A673 (cell line): ENCODE results near the gene LRRC36. TPM values are rescaled to one million over a fixed set of nuclear protein-coding genes. Genes with fewer than 3 reads are reported as not detected.

ENCODE experiments used
- BruUV-seq: library from RNA; stranded (reverse); fragments of 400-500 nt; replicated peaks from 2 replicates; lab custom pipeline; 2021; lab: Mats Ljungman, UMichigan
- CTCF ChIA-PET: fragments of 300-600 bp; sonication (Branson Sonifier 250); formaldehyde crosslinking; loops from one replicate; lab custom pipeline; 2022; ENCODE audit warnings: antibody characterized with exemption; lab: Charles Lee
- POLR2A ChIA-PET: fragments of 300-600 bp; sonication (Branson Sonifier 250); formaldehyde crosslinking; loops from one replicate; lab custom pipeline; 2022; ENCODE audit warnings: antibody characterized with exemption; ENCODE audit not compliant: low non-redundant PET; lab: Charles Lee
- DNase-seq: peaks from one replicate; pipeline ENCODE4 v3.0.0-alpha.2; 2015; ENCODE audit warnings: low spot score
- H3K27ac ChIP-seq: fragments of 200-600 bp; sonication (generic); 2 replicates; pipeline ENCODE4 v1.5.1; 2016; ENCODE audit warnings: mixed run types, low read depth, mild to moderate bottlenecking, mixed read lengths, antibody characterized with exemption, low read length; ENCODE audit not compliant: poor library complexity, severe bottlenecking
- H3K27me3 ChIP-seq: fragments of 200-600 bp; sonication (generic); replicated peaks from 2 replicates; pipeline ENCODE4 v1.6.1; 2017; ENCODE audit warnings: mixed run types, low read depth, mild to moderate bottlenecking, mixed read lengths, antibody characterized with exemption, low read length; ENCODE audit not compliant: insufficient read depth, poor library complexity
- H3K36me3 ChIP-seq: fragments of 200-600 bp; sonication (generic); 2 replicates; pipeline ENCODE4 v1.6.1; 2016; ENCODE audit warnings: mixed run types, mild to moderate bottlenecking, mixed read lengths, antibody characterized with exemption, low read length; ENCODE audit not compliant: insufficient read depth, poor library complexity, severe bottlenecking
- H3K4me1 ChIP-seq: fragments of 200-600 bp; sonication (generic); 2 replicates; pipeline ENCODE4 v1.6.1; 2017; ENCODE audit warnings: mixed run types, mild to moderate bottlenecking, mixed read lengths, antibody characterized with exemption, low read length; ENCODE audit not compliant: insufficient read depth, poor library complexity, severe bottlenecking
- H3K4me3 ChIP-seq: fragments of 200-600 bp; sonication (generic); 2 replicates; pipeline ENCODE4 v1.5.1; 2016; ENCODE audit warnings: low read depth, mixed run types, mild to moderate bottlenecking, mixed read lengths, low read length; ENCODE audit not compliant: poor library complexity, severe bottlenecking
- H3K9me3 ChIP-seq: fragments of 200-600 bp; sonication (generic); 2 replicates; pipeline ENCODE4 v1.6.1; 2016; ENCODE audit warnings: mixed run types, low read depth, mild to moderate bottlenecking, mixed read lengths, antibody characterized with exemption, low read length; ENCODE audit not compliant: poor library complexity, severe bottlenecking
- EZH2 ChIP-seq: fragments of 200-600 bp; sonication (generic); IDR thresholded peaks from 2 replicates; pipeline ENCODE4 v1.6.1; 2017; ENCODE audit warnings: borderline replicate concordance, low read depth, mild to moderate bottlenecking, mixed read lengths, antibody characterized with exemption, low read length; ENCODE audit not compliant: poor library complexity, severe bottlenecking
- intact Hi-C: fragments of 100-400 bp; cut with micrococcal nuclease; formaldehyde crosslinking; loops from one replicate; pipeline ENCODE4 v1.10.0; 2022; ENCODE audit not compliant: unreplicated experiment
- total RNA-seq: library from RNA; stranded (reverse); gene quantifications from 2 replicates; pipeline ENCODE4 v1.2.3, GENCODE V29; 2021
- TF ChIP-seq, protein P1 (sequence below): fragments of 300-800, 200-600 bp; sonication (generic); conservative IDR thresholded peaks from 2 replicates; pipeline ENCODE4 v1.5.1; 2017; ENCODE audit warnings: low read depth, mild to moderate bottlenecking, antibody characterized with exemption, low read length, moderate library complexity, mixed read lengths

Gene LRRC36
- total RNA-seq, 1 experiment from 2014 or later = not detected

GRCh38 chr16:67284699-67285646, 41.6 kb upstream of the LRRC36 start:
- DNase-seq = no peak

GRCh38 chr16:67286441-67287235, 40.0 kb upstream of the LRRC36 start:
- CTCF ChIA-PET = interaction anchor here (0.6 kb wide), 1 partner anchor 345 kb away, joined by 4 read pairs; no protein-coding TSS in a partner anchor
- Histone ChIP-seq H3K4me1 (no peaks in the 10 kb centered on the region), H3K9me3 (no peaks in the 10 kb centered on the region), H3K27ac (no peak overlapping the region), H3K27me3 (no peaks in the 10 kb centered on the region), H3K4me3 (no peak overlapping the region), H3K36me3 (no peaks in the 10 kb centered on the region)
- POLR2A ChIA-PET = no interaction called here
- TF ChIP-seq, protein P1, sequence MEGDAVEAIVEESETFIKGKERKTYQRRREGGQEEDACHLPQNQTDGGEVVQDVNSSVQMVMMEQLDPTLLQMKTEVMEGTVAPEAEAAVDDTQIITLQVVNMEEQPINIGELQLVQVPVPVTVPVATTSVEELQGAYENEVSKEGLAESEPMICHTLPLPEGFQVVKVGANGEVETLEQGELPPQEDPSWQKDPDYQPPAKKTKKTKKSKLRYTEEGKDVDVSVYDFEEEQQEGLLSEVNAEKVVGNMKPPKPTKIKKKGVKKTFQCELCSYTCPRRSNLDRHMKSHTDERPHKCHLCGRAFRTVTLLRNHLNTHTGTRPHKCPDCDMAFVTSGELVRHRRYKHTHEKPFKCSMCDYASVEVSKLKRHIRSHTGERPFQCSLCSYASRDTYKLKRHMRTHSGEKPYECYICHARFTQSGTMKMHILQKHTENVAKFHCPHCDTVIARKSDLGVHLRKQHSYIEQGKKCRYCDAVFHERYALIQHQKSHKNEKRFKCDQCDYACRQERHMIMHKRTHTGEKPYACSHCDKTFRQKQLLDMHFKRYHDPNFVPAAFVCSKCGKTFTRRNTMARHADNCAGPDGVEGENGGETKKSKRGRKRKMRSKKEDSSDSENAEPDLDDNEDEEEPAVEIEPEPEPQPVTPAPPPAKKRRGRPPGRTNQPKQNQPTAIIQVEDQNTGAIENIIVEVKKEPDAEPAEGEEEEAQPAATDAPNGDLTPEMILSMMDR = no peak
- TF ChIP-seq EZH2 = no peak
- no peak for DNase-seq
- intact Hi-C loops = no loop called here
- BruUV-seq = no TSS peak

More at GRCh38 chr16:67284699-67285646, 41.6 kb upstream of the LRRC36 start:
- CTCF ChIA-PET = interaction anchor here (0.6 kb wide), 1 partner anchor 295 kb away, joined by 6 read pairs; no protein-coding TSS in a partner anchor
- POLR2A ChIA-PET = no interaction called here
- intact Hi-C loops = no loop called here
- Histone ChIP-seq H3K4me1 (no peaks in the 10 kb centered on the region), H3K27ac (no peak overlapping the region), H3K36me3 (no peaks in the 10 kb centered on the region), H3K27me3 (no peaks in the 10 kb centered on the region), H3K4me3 (no peak overlapping the region), H3K9me3 (no peaks in the 10 kb centered on the region)
- TF ChIP-seq, protein P1 = no peak
- TF ChIP-seq EZH2 = no peak
- BruUV-seq = no TSS peak

- ChIA-PET POLR2A (no interaction called here), CTCF (no interaction called here)
Measured at GRCh38 chr16:67287960-67288359, 38.7 kb upstream of the LRRC36 start.

More at GRCh38 chr16:67287960-67288359, 38.7 kb upstream of the LRRC36 start:
- TF ChIP-seq, protein P1 = no peak
- no peak for TF ChIP-seq EZH2
- BruUV-seq = no TSS peak
- H3K4me1 ChIP-seq = no peaks in the 10 kb centered on the region
- no peak for DNase-seq
- H3K4me3 ChIP-seq = no peak overlapping the region
- no peaks in the 10 kb centered on the region for H3K27me3 ChIP-seq
- no peaks in the 10 kb centered on the region for H3K9me3 ChIP-seq
- no peaks in the 10 kb centered on the region for H3K36me3 ChIP-seq
- H3K27ac ChIP-seq = no peak overlapping the region
- intact Hi-C loops = no loop called here
